LNCAP (cell line): ENCODE results near the gene RBM17.

Experiments used
- CTCF ChIP-seq: fragments of 450-650 bp; IDR thresholded peaks from 2 replicates; pipeline ENCODE4 v1.5.1; 2017; ENCODE audit warnings: mild to moderate bottlenecking

Gene RBM17

DNA sequence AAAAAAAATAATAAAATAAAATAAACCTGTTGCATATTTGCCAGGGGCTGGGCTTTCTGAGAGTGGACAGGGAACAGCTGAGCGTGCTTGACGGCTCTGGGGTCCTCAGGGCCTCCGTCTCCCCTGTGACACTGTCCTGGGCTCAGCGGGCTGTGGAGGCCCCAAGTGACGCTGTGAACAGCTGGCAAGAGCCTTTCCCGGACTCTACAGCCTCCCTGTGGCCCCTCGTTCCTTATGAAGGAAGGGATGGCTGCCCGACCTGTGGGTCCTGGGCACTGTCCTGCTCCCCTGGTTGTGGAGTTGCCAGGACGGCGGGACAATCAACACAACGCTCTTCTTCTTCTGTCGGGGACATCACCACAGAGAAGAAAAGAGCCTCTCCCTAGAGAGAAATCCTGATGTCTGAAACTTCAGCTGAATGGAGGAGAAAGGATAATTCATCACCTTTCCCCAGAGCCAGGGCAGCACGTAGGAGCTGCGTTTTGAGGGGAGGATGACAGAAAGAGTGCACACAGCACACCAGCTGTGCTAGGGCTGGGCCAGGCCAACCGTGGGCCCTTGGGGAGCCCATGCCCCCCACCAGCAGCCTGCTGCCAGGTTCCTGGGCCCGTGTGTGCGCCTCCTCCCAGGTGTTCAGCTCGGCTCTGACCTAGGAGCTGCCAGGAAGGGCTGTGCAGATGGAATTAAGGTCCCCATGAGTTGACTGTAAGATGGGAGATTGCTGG is 45.4 kb downstream of the RBM17 start:
- TF ChIP-seq CTCF: no peak

- no peak for TF ChIP-seq CTCF
These were observed 46.2 kb downstream of the RBM17 start for GRCh38 chr10:6135039-6135438.

DNA sequence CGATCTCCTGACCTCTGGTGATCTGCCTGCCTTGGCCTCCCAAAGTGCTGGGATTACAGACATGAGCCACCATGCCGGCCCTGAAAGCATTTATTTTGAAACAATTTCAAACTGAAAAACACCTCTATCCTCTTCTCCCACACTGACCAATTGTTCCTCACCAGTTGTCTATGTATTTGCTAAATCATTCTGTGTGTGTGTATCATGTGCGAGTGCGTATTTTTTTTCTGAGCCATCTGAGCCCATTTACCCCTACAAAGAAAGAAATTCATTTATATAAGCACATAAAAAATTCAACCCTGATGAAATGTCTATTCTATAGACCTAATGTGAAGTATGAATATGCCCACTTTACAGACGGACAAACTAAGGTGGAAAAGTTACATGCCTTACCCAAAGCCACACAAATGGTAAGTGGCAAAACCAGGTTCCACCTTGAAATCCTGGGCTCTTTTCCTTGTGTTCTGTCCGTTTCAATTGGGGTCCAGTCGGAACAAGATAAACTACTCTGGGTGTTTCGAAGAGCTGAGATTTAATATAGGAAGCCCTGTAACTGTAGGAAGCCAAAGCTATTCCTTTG is 46.8 kb downstream of the RBM17 start:
- TF ChIP-seq CTCF: no peak

DNA sequence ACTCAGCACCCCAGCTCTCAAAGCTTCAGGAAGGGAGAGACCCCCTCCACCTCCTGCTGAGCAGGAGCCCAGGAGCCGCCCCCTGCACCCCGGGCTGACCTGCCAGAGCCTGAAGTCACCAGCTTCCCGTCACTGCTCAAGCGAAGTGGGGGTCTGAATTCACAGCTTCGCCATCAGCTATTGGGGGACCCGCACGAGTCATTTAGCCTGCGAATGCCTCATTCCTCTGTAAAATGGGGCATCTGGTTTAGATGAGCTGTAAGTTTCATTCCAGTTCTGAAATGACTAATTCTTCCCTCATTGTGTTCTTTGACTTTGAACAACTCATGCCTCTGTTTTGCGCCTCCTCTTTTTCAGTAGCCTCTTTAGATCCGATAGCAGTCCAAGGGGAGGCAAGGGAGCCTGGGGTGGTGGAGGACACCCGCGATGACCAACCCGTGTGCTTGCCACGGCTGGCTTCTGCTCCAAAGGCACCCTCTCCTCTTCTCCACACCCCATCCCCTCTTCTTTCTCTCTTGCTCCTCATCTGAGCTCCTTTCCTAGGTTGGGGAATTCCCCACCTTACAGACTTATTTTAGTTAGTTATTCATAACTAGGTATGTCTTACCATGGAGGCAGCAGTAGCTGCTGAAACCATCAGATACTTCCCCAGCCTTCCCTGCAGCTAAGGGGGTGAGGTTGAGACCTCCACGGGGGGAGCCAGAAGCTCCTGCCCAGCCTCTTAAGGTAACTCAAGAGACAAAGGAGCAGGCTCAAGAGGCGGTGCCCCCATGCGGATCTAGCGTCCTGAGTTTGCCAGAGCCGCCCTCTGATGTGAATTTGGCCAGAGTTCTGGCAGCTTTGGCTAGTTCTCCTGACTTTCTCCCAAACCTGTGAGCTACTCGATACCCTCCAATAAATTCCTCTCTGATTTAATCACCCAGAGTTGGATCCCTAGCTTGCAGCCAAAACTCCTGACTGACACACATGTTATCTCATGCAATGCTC is 47.7 kb downstream of the RBM17 start:
- no peak for TF ChIP-seq CTCF

DNA sequence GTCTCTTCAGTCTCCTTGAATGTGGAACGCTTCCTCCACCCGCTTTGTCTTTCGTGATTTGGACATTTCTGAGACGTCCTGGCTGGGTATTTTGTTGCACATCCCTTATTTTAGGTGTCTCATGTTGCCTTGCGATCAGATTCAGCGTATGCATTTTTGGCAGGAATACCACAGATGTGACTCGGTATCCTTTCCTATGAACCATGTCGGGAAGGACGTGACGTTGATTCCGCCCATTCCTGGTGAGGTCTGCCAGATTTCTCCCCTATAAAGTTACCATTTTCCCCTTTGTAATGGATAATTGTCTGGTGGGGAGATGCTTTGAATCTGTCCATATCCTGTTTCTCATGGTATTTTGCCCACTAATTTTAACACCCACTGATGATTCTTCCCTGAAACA is 49.6 kb downstream of the RBM17 start:
- TF ChIP-seq CTCF: no peak

- no peak for TF ChIP-seq CTCF
These were observed 50.6 kb downstream of the RBM17 start for GRCh38 chr10:6139470-6139869.

DNA sequence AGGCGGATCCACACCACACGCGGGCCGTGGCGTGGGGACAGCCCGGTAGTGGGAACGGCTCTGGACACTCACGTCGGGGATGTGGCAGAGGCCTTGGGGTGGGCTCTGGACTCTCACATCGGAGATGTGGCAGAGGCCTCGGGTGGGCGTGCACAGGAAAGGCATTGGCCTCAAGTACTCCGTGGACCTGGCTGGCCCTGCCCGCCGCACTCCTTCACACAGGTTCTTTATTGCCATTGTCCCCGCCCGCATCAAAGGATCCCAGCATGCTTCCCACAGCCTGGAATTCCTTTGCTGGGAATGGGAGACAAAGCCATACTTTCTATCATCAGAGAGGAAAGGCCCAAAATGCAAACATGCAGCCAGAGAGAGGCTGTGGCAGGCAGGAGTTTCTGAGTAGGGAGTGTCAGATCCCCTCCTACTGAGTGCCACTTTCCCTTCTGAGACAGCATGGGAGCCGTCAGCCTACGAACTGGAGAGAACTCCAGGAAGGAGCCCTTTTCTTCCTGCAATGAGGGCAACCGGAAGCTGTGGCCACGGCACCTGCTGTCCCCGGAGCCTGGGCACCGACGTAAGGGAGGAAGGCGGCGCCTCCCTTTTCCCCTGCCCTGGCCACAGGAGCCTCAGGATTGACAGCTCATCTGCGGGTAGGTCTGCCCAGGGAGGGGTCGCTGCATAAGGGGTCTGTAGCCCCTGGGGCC is 51.5 kb downstream of the RBM17 start:
- no peak for TF ChIP-seq CTCF
